K562 treated with DMSO at 1 percent for 4 hours (cell line): ENCODE measurements around the gene FDX1. TPM values are rescaled to one million over a fixed set of nuclear protein-coding genes. Genes with fewer than 3 reads are reported as not detected.

ENCODE experiments used
- total RNA-seq: library from RNA; unstranded; fragments of 300-600 nt; gene quantifications from 2 replicates; pipeline ENCODE4 v1.2.3, GENCODE V29; 2022; ENCODE audit not compliant: insufficient read depth

FDX1 gene, protein sequence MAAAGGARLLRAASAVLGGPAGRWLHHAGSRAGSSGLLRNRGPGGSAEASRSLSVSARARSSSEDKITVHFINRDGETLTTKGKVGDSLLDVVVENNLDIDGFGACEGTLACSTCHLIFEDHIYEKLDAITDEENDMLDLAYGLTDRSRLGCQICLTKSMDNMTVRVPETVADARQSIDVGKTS
- total RNA-seq = 6.6 and 8.2 TPM in 2 replicates

GRCh38 chr11:110429731-110430266, at the start of gene FDX1:
TSS of gene FDX1 (plus strand) at chr11:110429948. CDS start at chr11:110430121, 173 bp downstream.

Other genes with a start within 250 kb of the FDX1 start
- 28.2 and 37.5 TPM in 2 replicates for gene RDX, start 133.3 kb upstream of the FDX1 start, total RNA-seq